ENCODE measurements around the gene VRK2.
"Not testable (repeated sequence)": the region's sequence is repeated elsewhere in the genome, so short reads cannot be mapped to it uniquely, and the experiment has no call there.

The VRK2 gene

GRCh38 chr2:58158481-58158880, 111.9 kb downstream of the VRK2 start:
- DNase-seq (ENCODE audit: low read depth in 2 of 2) = no peak

GRCh38 chr2:58163913-58164312, 117.3 kb downstream of the VRK2 start:
- DNase-seq (ENCODE audit: low read depth in 2 of 2) = no peak

GRCh38 chr2:58168130-58168529, 121.5 kb downstream of the VRK2 start:
- DNase-seq (ENCODE audit: low read depth in 2 of 2) = not testable (repeated sequence)

DNA sequence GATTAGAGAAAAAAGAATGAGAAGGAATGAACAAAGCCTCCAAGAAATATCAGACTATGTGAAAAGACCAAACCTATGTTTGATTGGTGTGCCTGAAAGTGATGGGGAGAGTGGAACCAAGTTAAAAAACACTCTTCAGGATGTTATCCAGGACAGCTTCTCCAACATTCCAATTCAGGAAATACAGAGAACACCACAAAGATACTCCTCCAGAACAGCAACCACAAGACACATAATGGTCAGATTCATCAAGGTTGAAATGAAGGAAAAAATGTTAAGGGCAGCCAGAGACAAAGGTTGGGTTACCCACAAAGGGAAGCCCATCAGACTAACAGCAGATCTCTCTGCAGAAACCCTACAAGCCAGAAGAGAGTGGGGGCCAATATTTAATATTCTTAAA, 123.2 kb downstream of the VRK2 start:
- DNase-seq (ENCODE audit: low read depth in 2 of 2) = not testable (repeated sequence)

GRCh38 chr2:58170334-58170933, 123.8 kb downstream of the VRK2 start:
- DNase-seq (ENCODE audit: low read depth in 2 of 2) = not testable (repeated sequence)

DNA sequence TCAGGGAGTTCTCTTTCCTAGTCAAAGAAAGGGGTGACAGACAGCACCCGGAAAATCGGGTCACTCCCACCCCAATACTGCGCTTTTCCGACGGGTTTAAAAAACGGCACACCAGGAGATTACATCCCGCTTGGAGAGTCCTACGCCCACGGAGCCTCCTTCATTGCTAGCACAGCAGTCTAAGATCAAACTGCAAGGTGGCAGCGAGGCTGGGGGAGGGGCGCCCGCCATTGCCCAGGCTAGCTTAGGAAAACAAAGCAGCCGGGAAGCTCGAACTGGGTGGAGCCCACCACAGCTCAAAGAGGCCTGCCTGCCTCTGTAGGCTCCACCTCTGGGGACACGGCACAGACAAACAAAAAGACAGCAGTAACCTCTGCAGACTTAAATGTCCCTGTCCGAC, 125.2 kb downstream of the VRK2 start:
- DNase-seq (ENCODE audit: low read depth in 2 of 2) = not testable (repeated sequence)

DNA sequence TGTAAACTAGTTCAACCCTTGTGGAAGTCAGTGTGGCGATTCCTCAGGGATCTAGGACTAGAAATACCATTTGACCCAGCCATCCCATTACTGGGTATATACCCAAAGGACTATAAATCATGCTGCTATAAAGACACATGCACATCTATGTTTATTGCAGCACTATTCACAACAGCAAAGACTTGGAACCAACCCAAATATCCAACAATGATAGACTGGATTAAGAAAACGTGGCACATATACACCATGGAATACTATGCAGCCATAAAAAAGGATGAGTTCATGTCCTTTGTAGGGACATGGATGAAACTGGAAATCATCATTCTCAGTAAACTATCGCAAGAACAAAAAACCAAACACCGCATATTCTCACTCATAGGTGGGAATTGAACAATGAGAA, 130.6 kb downstream of the VRK2 start:
- DNase-seq (ENCODE audit: low read depth in 2 of 2) = not testable (repeated sequence)

DNA sequence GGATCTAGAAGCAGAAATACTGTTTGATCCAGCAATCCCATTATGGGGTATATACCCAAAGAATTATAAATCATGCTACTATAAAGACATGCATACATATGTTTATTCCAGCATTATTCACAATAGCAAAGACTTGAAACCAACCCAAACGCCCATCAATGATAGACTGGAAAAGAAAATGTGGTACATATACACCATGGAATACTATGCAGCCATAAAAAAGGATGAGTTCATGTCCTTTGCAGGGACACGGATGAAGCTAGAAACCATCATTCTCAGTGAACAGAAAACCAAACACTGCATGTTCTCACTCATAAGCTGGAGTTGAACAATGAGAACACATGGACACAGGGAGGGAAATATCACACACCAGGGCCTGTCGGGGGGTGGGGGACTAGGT, 133.6 kb downstream of the VRK2 start:
- DNase-seq (ENCODE audit: low read depth in 2 of 2) = not testable (repeated sequence)

DNA sequence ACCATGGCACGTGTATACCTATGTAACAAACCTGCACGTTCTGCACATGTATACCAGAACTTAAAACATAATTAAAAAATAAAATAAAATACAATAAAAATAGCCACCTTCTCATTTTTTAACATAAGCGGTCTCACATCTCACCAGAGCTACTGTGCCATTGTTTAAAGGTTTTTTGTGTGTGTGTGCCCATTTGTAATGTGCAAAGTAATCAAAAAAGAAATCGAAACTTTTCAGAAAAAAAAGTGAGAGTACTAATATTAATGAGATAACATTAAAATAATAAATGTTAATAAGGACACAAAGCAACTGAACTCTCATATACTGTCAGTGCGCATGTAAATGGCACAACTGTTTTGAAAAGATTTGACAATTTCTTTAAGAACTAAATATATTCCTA, 134.0 kb downstream of the VRK2 start:
- no peak for DNase-seq (ENCODE audit: low read depth in 2 of 2)

DNA sequence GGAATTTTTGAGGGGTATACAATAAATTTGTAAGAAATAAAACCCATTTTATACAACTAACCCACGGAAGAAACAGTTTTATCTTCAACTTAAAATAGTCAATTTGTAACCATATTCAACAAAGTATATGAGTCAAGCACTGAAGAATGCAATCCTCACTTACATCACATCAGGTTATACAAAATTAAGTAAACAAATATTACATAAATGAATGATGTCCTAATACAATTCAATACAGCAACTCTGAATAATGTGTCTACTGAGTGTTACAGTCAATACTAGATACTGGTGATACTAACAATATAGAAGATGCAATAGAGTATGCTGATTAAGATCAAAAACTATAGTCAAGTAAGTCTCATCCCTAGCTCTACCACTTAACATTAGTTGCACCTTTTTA, 135.9 kb downstream of the VRK2 start:
- DNase-seq (ENCODE audit: low read depth in 2 of 2) = no peak

- no peak for DNase-seq (ENCODE audit: low read depth in 2 of 2)
Measured at GRCh38 chr2:58186501-58186900, 139.9 kb downstream of the VRK2 start.

- not testable (repeated sequence) for DNase-seq (ENCODE audit: low read depth in 2 of 2)
Measured at GRCh38 chr2:58187022-58187421, 140.4 kb downstream of the VRK2 start.

DNA sequence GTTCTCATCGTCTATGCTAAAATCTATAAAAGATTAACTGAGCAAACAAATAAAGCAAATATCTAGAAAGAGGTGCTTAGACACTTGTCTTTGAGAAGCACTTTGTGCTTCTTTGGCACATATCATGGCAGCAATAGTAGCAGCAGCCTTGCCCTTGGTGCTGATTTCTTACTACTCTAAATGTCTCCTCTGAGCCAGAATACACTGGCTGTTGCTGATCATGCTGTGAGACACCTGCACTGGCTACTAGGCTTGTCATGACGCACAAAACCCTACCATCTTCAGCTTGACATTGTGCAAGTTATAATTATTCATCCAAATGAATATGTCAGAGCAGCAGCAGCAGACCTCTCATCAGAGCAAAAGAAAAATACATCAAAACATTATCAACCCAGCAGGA, 147.9 kb downstream of the VRK2 start:
- no peak for DNase-seq (ENCODE audit: low read depth in 2 of 2)

- DNase-seq (ENCODE audit: low read depth in 2 of 2) = no peak
Measured at GRCh38 chr2:58195662-58196061, 149.1 kb downstream of the VRK2 start.

DNA sequence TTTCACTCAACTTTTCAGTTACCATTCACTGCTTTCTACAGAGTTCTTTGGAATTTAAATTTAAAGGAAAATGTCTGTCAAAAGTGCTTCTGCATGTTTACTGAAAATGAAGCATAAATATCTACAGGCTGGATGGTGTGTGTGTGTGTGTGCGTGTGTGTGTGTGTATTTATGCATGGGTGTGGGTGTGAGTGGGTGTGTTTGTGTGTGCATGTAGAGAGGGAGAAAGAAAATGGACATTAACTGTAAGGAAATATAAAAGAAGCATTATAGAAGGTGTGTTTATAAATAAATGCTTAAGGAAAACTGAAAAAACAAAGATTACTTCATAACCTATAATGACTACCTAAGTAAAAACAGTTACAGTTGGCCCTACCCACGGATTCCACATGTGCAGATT, 151.3 kb downstream of the VRK2 start:
- no peak for DNase-seq (ENCODE audit: low read depth in 2 of 2)

GRCh38 chr2:58202404-58202803, 155.8 kb downstream of the VRK2 start:
- no peak for DNase-seq (ENCODE audit: low read depth in 2 of 2)

DNA sequence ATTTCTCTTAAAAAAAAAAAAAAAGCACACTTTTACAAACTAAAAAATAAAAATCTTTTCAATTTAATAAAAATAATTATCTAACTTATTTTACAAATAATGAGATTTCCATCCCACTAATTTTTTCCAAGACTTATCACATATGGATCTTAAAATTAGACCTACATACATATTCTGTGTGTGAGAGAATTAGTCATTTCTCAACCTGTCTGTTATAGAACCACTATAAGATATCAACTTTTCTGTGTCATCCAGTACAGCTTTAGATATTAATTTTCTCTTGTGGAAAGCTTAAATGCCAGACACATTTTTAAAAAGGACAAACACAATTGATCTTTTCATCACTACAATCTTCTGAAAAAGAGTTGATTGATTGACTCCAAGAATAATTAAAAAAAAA, 156.4 kb downstream of the VRK2 start:
- DNase-seq (ENCODE audit: low read depth in 2 of 2) = no peak

DNA sequence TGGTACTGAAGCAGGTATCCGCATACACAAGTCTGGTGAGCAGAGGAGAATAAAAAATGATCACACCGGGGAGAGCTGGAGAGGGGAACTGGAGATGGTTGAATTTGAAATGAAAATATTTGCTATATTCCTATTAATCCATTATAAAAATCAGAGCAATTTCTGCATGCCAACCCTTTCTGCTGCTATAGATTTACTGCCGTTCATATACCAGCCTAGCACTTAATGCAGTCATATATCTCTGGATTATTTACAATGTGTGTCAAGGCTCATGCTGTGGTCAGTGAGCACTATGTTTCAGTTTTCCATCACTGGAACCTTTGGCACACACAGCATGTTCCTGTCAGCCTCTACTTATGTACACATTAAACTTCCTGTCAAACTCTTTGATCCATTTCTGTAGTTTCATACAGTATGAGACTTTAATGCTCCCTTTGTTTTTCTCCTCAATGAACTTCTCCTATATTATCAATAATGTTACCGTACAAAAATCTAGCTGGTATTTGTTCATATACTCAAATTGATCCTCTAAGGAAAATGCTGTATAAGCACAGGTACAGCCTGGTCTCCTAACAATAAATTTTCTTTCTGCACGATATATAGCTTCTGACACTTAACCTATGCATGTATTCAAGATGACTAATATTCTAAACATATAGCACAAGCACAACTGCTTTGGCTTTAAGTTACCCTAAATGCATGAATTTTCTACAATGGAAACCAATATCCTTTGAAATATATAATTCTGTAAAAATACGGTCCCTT, 157.8 kb downstream of the VRK2 start:
- DNase-seq (ENCODE audit: low read depth in 2 of 2) = no peak

GRCh38 chr2:58206785-58207184, 160.2 kb downstream of the VRK2 start:
- no peak for DNase-seq (ENCODE audit: low read depth in 2 of 2)

GRCh38 chr2:58207189-58207588, 160.6 kb downstream of the VRK2 start:
- DNase-seq (ENCODE audit: low read depth in 2 of 2) = no peak
